ENCODE results near the gene PRKAG1. TPM values are rescaled to one million over a fixed set of nuclear protein-coding genes. Genes with fewer than 3 reads are reported as not detected.

PRKAG1 gene
- total and polyA plus RNA-seq, 2 donors (not counting 1 experiment from before 2014, with no cell fraction given), result 28.5 to 60.0 TPM

DNA sequence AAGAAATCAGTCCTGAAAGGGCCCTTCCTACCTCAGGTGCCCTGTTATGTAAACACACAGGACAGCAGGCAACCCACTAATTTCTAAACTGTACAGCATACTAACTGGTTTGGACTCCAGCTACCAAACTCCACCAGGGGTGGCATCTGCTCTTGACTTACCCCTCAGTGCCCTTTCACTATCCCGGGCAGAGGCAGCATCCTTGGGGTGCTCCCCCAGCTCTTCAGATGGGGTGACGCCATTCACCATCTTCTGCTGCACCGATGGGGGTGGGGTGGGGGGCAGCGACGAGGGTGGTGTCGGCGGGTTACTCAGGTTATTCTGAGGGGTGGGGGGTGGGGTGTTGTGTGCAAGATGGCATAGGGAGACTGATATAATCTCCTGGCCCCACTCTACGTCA lies 11.5 kb upstream of the PRKAG1 start:
- Mint-ChIP-seq H3K4me3 (no peak overlapping the region), H3K4me1 (no peaks in the 10 kb centered on the region), H3K27ac (no peak overlapping the region), H3K9me3 (ENCODE audit: insufficient read depth) (no peaks in the 10 kb centered on the region), H3K27me3 (no peaks in the 10 kb centered on the region)
- Histone ChIP-seq H3K9me3 (ENCODE audit: control extremely low read depth in 1 of 3, control insufficient read depth in 2 of 3, insufficient read depth in 1 of 3, low read length in 2 of 3) (no peaks in the 10 kb centered on the region), H3K36me3 (replicated peaks in 1 of 2; ENCODE audit: control extremely low read depth in 1 of 2, control insufficient read depth in 1 of 2, extremely low read depth in 1 of 2, insufficient read depth in 2 of 2, low read length in 1 of 2) (peaks cover 1 to 74% of the 10 kb centered on the region in 2 experiments), H4K20me1 (ENCODE audit: control insufficient read depth, insufficient read depth, low read length, poor library complexity, severe bottlenecking) (peaks cover 12% of the 10 kb centered on the region), H3K4me2 (replicated peaks; ENCODE audit: low read depth, low read length, poor library complexity, severe bottlenecking) (no peak overlapping the region), H3K4me1 (ENCODE audit: control insufficient read depth in 2 of 2, insufficient read depth in 2 of 2, low read length in 2 of 2) (no peaks in the 10 kb centered on the region), H2AFZ (ENCODE audit: insufficient read depth, low read depth, low read length, poor library complexity, severe bottlenecking) (no peak overlapping the region), H3K4me3 (ENCODE audit: control extremely low read depth in 1 of 5, extremely low read depth in 1 of 5, insufficient read depth in 1 of 5, low read depth in 2 of 5, low read length in 4 of 5) (no peak overlapping the region), H3K9ac (ENCODE audit: low read length) (no peak overlapping the region), H3K27me3 (replicated peaks in 1 of 4; ENCODE audit: control extremely low read depth in 1 of 4, control insufficient read depth in 3 of 4, insufficient read depth in 4 of 4, low read length in 3 of 4) (no peaks in the 10 kb centered on the region), H3K79me2 (ENCODE audit: control insufficient read depth, insufficient read depth, low read length) (peaks cover 15% of the 10 kb centered on the region), H3K27ac (ENCODE audit: low read length in 2 of 2) (no peak overlapping the region)
- TF ChIP-seq EZH2 (IDR thresholded peaks at IDR 0.05; ENCODE audit: borderline replicate concordance, insufficient read depth, low read depth, low read length, poor library complexity, severe bottlenecking), result no peak
- TF ChIP-seq, protein P1, sequence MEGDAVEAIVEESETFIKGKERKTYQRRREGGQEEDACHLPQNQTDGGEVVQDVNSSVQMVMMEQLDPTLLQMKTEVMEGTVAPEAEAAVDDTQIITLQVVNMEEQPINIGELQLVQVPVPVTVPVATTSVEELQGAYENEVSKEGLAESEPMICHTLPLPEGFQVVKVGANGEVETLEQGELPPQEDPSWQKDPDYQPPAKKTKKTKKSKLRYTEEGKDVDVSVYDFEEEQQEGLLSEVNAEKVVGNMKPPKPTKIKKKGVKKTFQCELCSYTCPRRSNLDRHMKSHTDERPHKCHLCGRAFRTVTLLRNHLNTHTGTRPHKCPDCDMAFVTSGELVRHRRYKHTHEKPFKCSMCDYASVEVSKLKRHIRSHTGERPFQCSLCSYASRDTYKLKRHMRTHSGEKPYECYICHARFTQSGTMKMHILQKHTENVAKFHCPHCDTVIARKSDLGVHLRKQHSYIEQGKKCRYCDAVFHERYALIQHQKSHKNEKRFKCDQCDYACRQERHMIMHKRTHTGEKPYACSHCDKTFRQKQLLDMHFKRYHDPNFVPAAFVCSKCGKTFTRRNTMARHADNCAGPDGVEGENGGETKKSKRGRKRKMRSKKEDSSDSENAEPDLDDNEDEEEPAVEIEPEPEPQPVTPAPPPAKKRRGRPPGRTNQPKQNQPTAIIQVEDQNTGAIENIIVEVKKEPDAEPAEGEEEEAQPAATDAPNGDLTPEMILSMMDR (IDR thresholded peaks at IDR 0.05), result no peak
- CTCF ChIA-PET, result interaction anchor here (0.8 to 2.6 kb wide), 4 partner anchors 9 to 711 kb away, joined by 3 to 9 read pairs (median 4); partner anchors contain the start of gene TMBIM6
- intact Hi-C loops (cut with micrococcal nuclease), result no loop called here
- no CpG with 5 or more reads among the region's 8 CpGs for WGBS (ENCODE audit: insufficient coverage)
- POLR2A ChIA-PET, result interaction anchor here (0.7 kb wide), 1 partner anchor 308 kb away, joined by 5 read pairs; no protein-coding TSS in a partner anchor
- DNase-seq (no peak), ATAC-seq (ENCODE audit: low read depth) (no peak)

DNA sequence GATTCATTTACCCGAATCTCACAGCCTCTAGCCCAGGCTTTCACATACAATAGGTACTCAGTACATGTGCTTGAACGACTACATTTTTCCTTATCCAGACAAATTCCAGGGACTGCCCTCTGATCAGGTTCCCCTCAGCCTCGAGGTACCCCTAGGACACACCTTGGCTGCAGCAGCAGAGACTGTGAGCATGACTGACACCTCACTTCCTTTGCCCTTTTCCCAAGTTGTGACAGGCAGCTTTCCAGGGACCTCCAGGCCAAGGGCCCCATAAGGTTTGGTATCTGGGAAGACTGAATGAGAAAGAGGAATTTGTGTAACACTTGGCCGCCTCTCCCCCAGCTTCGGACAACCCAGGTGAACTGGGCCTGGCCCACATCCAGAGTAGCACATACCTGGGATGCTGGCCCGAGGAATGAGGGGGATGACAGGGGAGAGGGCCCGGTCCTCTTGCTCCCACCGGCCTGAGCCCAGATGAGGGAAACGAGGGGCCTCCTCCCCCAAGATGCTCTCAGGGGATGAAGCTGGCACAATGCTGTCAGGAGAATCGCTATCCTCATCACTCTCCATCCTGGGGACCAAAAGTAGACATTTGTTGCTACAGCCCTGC lies 10.2 kb upstream of the PRKAG1 start:
- H3K9me3 Mint-ChIP-seq (ENCODE audit: insufficient read depth), result no peaks in the 10 kb centered on the region
- Histone ChIP-seq H2AFZ (ENCODE audit: insufficient read depth, low read depth, low read length, poor library complexity, severe bottlenecking) (no peak overlapping the region), H4K20me1 (ENCODE audit: control insufficient read depth, insufficient read depth, low read length, poor library complexity, severe bottlenecking) (peaks cover 12% of the 10 kb centered on the region), H3K36me3 (replicated peaks in 1 of 2; ENCODE audit: control extremely low read depth in 1 of 2, control insufficient read depth in 1 of 2, extremely low read depth in 1 of 2, insufficient read depth in 2 of 2, low read length in 1 of 2) (peaks cover 2 to 74% of the 10 kb centered on the region in 2 experiments), H3K9ac (ENCODE audit: low read length) (no peak overlapping the region), H3K27ac (ENCODE audit: low read length in 2 of 2) (no peak overlapping the region), H3K4me2 (replicated peaks; ENCODE audit: low read depth, low read length, poor library complexity, severe bottlenecking) (no peak overlapping the region), H3K27me3 (replicated peaks in 1 of 4; ENCODE audit: control extremely low read depth in 1 of 4, control insufficient read depth in 3 of 4, insufficient read depth in 4 of 4, low read length in 3 of 4) (no peaks in the 10 kb centered on the region), H3K4me1 (ENCODE audit: control insufficient read depth in 2 of 2, insufficient read depth in 2 of 2, low read length in 2 of 2) (no peaks in the 10 kb centered on the region), H3K79me2 (ENCODE audit: control insufficient read depth, insufficient read depth, low read length) (peaks cover 15% of the 10 kb centered on the region), H3K9me3 (ENCODE audit: control extremely low read depth in 1 of 3, control insufficient read depth in 2 of 3, insufficient read depth in 1 of 3, low read length in 2 of 3) (no peaks in the 10 kb centered on the region), H3K4me3 (ENCODE audit: control extremely low read depth in 1 of 5, extremely low read depth in 1 of 5, insufficient read depth in 1 of 5, low read depth in 2 of 5, low read length in 4 of 5) (no peak overlapping the region)
- H3K27me3 Mint-ChIP-seq, result no peaks in the 10 kb centered on the region
- no peak for ATAC-seq (ENCODE audit: low read depth)
- intact Hi-C loops (cut with micrococcal nuclease), result no loop called here
- DNase-seq, result no peak
- TF ChIP-seq, protein P1 (IDR thresholded peaks at IDR 0.05), result no peak
- TF ChIP-seq EZH2 (IDR thresholded peaks at IDR 0.05; ENCODE audit: borderline replicate concordance, insufficient read depth, low read depth, low read length, poor library complexity, severe bottlenecking), result no peak
- ChIA-PET POLR2A (no interaction called here), CTCF (interaction anchor here (1.0 to 2.6 kb wide), 4 partner anchors 9 to 713 kb away, joined by 3 to 9 read pairs (median 6); partner anchors contain the start of gene TMBIM6)
- no peak overlapping the region for H3K4me3 Mint-ChIP-seq
- no peaks in the 10 kb centered on the region for H3K4me1 Mint-ChIP-seq
- H3K27ac Mint-ChIP-seq, result no peak overlapping the region
- 95% methylated on average over 9 of the region's 10 CpGs for WGBS (ENCODE audit: insufficient coverage)

Measured in B cell (primary cell).